HG02852 (cell line): ENCODE measurements around the gene FCHSD2.
"Not testable (repeated sequence)": the region's sequence is repeated elsewhere in the genome, so short reads cannot be mapped to it uniquely, and the experiment has no call there.

ENCODE experiments used
- ATAC-seq: cut with Tn5 transposase; IDR thresholded peaks from one replicate; pipeline ENCODE4 v1.9.1; 2021; ENCODE audit warnings: mild to moderate bottlenecking, moderate library complexity; ENCODE audit not compliant: unreplicated experiment

FCHSD2 gene

DNA sequence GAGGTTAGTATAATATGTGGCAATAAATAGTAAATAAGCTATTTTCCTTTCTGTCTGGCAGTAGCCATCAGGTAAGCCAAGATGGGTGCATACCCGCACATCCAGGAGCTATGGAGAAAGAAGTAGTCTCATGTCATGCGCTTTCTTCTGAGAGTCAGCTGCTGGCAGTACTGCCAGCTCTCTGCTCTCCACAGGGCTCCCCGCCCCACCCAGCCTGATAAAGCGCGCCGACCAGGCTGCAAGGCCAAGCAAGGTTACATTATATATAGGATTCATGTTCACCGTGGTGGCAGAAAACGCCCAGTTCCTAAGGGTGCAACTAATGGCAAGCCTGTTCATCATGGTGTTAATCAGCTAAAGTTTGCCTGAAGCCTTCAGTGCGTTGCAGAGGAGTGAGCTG is 201.7 kb downstream of the FCHSD2 start:
- ATAC-seq, result no peak

DNA sequence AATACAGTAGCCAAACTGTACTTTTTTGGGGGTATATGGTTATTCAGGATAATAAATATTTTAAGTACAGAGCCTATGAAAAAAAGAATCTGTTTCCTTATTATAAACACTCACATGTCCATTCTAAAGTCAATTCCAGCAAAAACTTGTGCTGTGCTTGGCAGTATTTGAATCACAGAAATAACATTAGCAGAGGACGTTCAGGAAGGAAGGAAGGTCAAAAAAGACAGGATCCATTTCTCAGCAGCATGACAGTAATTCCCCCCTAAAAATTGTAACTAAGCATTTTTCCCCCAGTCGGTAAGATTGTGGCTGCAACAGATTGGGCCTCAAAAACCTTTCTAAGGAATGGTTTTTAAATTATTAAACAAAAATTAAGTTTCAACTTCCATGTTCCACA is 203.1 kb downstream of the FCHSD2 start:
- no peak for ATAC-seq

DNA sequence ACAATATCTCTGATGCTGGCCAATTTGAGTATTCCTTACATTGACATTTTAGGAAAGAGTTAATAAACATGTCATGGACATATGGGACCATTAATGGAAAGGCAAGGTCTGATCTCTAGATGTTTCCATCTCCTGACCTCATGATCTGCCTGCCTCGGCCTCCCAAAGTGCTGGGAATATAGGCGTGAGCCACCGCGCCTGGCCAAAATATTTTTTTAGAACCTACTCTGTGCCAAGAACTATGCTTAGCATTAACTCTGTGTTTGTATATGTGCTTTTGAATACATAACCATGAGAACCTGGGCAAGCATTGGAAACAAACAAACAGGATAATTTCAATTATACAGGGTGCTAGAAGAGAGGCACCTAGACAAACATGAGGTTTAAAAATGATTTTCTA is 204.7 kb downstream of the FCHSD2 start:
- no peak for ATAC-seq

DNA sequence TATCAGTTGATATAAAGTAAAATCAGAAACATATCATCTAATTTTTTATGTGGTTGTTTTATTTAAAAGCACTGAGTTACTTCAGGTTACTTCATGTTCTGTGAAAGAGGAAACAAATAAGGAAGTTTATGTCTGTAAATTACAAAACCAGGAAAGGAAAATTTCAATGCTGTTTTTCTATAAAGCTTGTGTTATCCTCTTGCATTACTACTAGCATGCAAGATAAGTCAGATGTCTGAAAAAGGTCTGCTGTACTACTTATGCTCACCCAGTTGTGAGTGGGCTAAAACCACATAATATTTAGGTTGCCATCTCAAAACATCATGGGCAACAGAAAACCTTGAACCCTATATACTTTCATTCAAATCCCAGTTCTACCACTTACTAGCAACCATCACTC is 206.4 kb downstream of the FCHSD2 start:
- ATAC-seq, result no peak

DNA sequence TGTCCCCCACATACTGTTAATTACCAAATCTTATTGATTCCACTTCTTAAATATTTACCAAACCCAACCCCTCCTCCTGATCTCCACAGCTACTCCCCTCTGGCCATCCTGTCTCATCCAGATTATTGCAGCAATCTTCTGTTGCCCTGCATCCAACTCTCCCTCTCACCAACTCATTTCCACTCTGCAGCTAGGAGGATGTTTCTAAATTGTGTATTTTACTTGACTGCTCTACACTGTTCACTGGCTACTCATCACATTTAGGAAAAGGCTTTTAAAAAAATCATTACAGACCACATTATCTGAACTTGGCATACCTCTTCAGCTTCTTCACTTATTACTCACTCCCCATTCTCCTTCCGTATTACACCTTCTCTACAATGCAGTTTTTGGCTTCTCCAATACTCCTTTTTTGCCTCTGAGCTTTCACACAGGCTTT is 210.0 kb downstream of the FCHSD2 start:
- ATAC-seq, result no peak

DNA sequence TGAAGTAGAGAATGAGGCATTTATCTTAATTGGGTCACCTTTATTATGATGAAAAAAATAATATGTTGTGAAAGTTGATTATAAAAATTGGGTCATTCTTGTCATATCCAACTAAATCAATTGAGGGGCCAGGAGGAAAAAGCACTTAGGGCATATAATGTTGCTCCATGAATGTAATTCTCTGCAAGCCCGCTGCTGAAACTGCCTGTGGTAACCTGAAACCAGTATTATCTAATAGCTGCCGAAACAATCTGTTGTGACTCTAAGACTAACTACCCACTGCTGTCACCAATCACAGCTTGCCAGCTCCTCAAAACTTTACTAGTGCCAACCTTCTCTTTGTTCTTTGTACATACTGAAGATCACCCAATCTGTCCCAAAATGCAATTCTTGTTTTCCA is 212.1 kb downstream of the FCHSD2 start:
- ATAC-seq, result no peak

DNA sequence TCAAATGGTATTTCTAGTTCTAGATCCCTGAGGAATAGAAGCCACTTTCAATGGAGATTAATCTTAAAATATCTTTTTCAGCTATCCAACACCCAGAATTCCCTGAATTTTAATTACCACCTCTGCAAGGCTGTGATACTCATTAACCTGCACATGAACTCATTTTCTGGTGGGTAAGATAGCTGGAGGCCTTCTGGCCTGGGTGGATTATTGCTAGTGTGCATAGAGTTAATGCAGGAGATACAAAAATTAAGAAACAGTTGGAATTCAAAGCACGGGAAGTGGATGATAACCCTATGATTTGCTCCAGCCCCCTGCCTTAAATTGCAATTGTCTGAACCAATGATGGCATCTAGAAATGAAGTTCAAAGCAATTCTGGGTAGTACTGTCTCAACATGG is 212.9 kb downstream of the FCHSD2 start:
- no peak for ATAC-seq

DNA sequence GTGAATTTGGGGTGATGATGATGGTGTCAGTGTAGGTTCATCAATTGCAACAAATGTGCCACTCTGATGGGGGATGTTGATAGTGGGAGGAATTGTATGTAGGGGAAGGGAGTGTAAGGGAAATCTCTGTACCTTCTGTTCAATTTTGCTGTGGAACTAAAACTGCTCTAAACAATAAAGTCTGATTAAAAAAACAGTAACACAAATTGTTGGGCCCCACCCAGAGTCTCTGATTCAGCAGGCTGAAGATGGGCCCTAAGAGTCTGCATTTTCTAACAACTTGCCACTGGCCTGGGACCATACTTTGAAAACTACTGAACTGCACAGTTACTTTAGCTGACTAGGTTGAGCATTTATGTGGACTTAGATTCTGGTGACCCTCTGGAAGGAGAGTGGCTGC is 214.7 kb downstream of the FCHSD2 start:
- no peak for ATAC-seq

DNA sequence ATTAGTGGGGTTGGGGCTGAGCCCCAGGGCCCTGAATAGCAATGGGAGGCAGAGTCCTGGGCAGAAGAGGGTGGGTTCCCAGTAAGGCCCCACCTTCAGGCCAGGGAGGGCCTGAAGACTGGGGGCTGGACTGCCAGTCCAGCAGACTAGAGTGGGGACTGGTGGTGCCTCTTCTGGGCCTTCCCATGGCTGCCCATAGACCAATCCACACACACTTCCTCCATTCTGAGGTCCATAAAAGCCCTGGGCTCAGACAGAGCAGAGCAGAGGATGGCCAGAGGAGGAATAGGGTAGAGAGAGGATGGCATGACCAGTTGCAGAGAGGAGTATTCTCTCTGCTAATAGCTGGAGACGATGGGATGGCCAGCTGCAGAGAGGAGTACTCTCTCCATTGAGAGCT is 216.0 kb downstream of the FCHSD2 start:
- no peak for ATAC-seq

DNA sequence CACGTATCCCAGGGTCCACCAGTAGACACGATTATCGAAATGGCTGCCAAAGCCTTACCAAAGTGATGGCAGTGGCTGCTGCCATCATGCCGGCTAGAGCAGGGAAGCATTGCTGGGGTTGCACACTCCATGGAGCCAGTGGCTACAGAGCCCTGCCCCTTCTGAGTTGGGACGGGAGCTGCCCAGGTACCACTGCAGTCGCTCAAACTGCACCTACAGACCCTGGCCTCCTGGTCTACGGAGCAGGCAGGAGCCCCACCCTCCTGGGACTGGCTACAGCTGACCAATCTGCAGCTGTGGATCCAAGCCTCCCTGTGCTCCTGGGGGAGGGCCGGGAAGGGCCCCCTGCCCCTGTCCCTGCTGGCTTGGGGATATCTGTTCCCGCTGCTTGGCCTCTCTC is 216.5 kb downstream of the FCHSD2 start:
- ATAC-seq, result no peak

DNA sequence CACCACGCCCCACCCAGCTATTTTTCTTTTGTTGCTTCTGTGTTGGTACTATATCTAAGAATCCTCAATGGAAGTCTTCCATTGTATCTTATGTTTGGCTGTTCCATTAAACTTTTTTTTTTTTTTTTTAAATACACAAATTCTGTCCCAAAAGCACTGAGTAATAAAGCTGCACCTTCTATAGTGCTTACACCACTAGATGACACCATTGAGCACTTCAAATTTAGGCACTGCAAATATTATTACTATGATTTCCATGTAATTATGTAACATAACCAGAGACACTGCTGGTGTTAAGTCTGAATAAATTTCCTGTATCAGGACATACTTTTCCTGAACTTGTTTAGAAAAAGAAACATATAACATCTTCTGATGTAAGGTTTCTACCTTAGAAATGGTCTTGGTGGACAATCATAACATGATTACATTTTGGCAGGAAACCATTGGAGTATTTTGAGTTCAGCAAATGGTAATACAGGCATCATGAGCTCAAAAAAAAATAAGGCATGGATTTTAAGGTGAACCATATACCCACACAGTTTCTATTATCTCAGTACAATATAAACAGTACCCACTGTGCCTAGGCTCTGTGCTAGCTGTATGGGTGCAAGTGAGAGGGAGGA is 217.4 kb downstream of the FCHSD2 start:
- no peak for ATAC-seq

DNA sequence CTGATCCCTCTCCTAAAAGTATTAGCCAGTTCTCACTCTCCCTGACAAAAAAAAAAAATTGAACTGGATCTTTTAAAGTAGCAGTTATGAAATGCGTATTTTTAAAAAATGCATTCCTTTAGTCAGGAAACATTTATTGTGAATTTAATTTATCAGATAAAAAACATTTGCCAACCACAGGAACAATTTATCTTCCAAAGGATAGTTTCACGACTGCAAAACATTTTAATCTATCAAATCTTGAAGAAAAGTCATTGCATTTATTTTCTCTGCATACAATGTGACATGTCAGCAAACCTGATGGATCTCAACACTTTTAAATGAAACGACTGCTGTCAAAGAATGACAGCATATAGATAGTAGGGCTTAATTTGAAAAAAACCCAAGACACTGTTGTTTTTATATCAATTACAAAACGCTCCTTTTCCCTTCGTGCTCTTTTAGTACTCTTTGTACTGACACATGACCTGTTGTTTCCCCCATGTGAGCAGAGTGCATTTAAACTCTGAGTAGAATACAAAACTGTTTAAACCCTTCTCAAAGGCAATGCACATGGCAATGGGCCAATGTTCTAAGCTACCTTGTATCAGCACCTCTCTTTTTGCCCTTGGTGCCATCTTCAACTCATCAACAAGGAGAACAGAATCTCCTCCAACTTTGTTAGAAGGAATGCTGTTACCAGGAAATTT is 220.9 kb downstream of the FCHSD2 start:
- no peak for ATAC-seq

DNA sequence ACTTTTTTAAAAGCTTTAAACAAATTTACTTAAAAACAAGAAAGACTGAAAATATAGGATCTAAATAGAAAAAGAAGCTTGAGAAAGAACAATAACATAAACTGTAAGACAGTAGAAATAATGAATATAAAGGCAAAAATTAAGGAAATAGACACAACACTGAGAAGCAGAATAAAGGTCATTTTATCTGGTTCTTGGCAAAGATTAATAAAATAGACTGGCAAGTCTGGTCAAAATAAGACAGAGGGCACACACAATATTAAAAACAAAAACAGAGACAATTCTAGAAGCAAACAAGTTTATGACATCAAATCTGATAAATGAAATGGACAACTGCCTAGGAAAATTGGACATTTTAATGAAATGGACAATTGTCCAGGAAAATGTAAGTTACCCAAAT is 222.1 kb downstream of the FCHSD2 start:
- ATAC-seq, result no peak

DNA sequence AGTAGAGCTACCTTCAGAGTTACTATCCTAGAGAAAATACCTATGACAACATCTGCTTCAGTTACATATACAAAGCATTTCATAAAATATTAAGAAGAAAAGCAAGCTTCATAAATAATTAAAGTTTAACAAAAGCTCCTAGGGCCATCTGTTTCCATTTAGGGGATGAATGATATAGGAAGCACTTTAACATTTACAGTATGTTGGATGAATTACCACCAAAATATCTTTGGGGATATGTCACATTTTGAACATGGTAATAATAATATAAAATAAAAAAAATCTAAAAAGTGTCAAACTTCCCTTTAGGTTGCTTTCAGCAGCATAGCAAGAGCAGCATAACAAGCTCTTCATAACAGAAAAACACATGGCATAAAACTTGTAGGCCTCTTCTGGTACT is 223.3 kb downstream of the FCHSD2 start:
- no peak for ATAC-seq

DNA sequence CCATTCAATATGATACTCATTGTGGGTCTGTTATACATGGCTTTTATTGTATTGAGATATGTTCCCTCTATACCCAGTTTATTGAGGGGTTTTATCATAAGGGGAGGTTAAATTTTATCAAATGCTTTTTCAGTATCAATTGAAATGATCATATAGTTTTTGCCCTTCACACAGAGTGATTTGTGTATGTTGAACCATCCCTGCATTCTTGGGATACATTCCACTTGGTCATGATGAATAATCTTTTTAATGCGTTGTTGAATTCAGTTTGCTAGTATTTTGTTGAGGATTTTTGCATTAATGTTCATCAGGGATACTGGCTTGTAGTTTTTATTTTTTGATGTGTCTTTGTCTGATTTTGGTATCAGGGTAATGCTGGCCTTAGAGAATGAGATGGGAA is 229.9 kb downstream of the FCHSD2 start:
- ATAC-seq, result no peak

DNA sequence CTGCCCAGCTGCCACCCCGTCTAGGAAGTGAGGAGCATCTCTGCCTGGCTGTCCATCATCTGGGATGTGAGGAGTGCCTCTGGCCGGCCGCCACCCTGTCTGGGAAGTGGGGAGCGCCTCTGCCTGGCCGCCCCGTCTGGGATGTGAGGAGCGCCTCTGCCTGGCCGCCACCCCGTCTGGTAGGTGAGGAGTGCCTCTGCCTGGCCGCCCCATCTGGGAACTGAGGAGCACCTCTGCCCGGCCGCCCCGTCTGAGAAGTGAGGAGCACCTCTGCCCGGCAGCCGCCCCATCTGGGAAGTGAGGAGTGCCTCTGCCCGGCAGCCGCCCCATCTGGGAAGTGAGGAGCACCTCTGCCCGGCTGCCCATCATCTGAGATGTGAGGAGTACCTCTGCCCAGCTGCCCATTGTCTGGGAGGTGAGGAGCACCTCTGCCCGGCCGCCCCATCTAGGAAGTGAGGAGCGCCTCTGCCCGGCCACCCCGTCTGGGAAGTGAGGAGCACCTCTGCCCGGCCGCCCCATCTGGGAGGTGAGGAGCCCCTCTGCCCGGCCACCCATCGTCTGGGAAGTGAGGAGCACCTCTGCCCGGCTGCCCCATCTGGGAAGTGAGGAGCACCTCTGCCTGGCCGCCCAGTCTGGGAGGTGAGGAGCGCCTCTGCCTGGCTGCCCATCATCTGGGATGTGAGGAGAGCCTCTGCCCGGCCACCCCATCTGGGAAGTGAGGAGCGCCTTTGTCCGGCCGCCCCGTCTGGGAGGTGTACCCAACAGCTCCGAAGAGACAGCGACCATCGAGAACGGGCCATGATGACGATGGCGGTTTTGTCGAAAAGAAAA is 232.3 kb downstream of the FCHSD2 start:
- ATAC-seq, result not testable (repeated sequence)

DNA sequence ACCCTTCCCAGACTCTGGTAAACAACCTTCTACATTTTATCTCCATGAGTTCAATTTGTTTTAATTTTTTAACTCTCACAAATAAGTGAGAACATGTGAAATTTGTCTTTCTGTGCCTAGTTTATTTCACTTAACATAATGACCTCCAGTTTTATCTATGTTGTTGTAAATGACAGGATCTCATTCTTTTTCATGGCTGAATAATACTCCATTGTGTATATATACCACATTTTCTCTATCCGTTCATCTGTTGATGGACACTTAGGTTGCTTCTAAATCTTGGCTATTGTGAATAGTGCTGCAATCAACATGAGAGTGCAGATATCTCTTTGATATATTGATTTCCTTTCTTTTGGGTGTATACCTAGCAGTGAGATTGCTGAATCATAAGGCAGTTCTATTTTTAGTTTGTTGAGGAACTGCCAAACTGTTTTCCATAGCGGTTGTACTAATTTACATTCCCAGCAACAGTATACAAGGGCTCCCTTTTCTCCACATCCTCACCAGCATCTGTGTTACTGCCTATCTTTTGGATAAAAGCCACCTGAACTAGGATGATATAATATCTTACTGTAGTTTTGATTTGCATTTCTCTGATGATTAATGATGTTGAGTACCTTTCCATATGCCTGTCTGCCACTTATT is 234.0 kb downstream of the FCHSD2 start:
- no peak for ATAC-seq

DNA sequence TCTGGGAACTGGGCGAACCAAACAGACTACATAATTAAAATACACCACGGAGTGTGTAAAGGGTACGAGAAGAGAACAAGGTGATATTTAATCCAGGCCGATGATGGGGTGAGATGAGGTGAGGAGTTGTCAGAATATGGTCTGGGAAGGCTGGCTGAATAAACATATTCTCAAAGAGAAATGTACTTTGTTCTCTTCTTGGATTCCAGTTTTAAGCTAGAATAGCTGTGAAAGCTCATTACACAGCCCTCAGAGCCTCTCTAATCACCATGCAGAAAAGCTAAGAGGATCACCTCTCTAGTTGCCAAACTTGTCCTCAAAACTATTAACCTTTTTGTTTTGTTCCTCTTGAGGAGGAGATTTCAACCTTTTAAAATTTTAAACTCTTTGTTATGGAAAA is 238.1 kb downstream of the FCHSD2 start:
- ATAC-seq, result no peak

DNA sequence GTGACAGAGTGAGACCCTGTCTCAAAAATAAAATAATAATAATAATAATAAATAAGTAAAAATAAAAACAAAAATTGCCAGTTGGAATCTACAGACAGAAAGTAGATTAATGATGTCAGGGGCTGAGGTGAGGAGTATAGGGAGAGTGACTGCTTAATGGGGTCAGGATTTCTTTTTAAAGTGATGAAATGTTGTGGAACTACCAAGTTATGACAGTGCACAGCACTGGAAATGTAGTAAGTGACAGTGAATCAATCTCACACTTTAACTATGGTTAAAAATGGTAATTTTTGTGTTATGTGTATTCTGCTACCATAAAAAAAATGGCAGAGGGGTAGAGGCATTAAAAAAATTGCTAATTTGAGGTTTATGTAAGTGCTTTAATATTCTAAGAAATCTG is 240.7 kb downstream of the FCHSD2 start:
- no peak for ATAC-seq

DNA sequence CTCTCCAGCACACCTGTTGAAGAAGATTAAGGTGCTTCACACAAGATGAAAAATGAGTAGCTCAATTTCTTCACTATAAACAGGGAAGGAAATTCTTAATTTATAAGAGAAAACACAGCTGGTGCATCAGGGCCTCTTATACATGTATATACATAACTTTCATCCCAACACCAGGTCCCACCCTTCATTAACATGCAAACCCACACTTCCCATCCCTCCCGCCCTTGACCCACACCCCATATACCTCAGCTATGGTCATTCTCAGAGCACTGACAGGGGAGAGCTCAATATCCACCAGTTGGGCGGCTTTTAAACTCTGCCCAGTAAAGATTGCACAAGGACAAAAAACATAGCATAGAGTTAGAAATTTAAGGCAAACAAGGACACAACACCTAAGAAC is 242.1 kb downstream of the FCHSD2 start:
- ATAC-seq, result no peak

DNA sequence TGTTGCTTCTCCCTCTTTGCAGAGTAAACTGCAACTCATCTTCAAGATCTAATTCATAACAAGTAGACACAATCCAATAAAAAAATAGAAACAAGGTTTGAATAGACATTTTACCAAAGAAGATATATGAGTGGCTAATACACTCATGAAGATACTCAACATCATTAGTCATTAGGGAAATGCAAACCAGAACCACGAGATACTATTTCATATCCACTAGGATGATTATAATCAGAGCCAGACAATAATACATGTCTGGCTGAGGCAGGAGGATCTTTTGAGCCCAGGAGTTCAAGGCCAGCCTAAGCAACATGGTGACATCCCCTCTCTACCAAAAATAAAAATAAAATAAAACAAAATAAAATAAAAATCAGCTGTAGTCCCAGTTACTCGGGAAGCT is 242.9 kb downstream of the FCHSD2 start:
- no peak for ATAC-seq

DNA sequence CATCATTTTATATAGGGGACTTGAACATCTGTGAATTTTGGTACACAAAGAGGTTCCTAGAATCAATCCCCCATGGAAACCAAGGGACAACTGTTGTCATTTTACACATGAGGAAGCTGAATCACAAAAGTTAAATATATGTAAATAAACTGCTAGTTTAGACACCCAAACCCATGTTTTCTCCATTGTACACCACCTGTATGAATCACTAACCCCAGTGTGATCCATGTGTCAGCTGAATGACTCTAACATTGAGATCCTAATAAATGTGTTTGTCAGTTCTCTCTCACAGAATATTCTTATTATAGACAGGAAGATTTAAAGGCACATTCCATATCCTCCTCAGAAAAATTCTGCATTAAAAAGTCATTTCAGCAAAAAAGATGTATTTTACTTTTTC is 244.6 kb downstream of the FCHSD2 start:
- ATAC-seq, result no peak
